Lung (tissue), 12 donors: ENCODE measurements around the gene ATF3. TPM values are rescaled to one million over a fixed set of nuclear protein-coding genes. Genes with fewer than 3 reads are reported as not detected.

Experiments
- ATAC-seq: fragments of 200-7000 bp; cut with Tn5 transposase; one replicate; pipeline ENCODE4 v1.9.1; 2020; ENCODE audit warnings: moderate number of reproducible peaks; ENCODE audit not compliant: insufficient read depth, low FRiP score
- DNase-seq, 3 donors: peaks; one replicate each; pipeline ENCODE4 v3.0.0-alpha.2; 2013 to 2017
- H3K27ac ChIP-seq, 2 donors: one replicate each; pipeline ENCODE4 v1.5.1; 2013; ENCODE audit warnings: mild to moderate bottlenecking in 2 of 2, moderate library complexity in 2 of 2, control low read depth in 1 of 2, inconsistent platforms in 1 of 2, low read depth in 1 of 2, low read length in 1 of 2
- H3K27me3 ChIP-seq, 3 donors: one replicate each; pipeline ENCODE4 v1.5.1; 2013; ENCODE audit warnings: low read length in 2 of 3; ENCODE audit not compliant: control insufficient read depth in 3 of 3, insufficient read depth in 3 of 3
- H3K36me3 ChIP-seq, 4 donors: one replicate each; pipeline ENCODE4 v1.5.1; 2013; ENCODE audit warnings: low read length in 4 of 4, mild to moderate bottlenecking in 1 of 4, moderate library complexity in 1 of 4; ENCODE audit not compliant: control insufficient read depth in 4 of 4, insufficient read depth in 4 of 4
- H3K4me1 ChIP-seq, 5 donors: one replicate each; pipeline ENCODE4 v1.5.1; 2013; ENCODE audit warnings: low read length in 5 of 5, mild to moderate bottlenecking in 2 of 5, moderate library complexity in 1 of 5; ENCODE audit not compliant: control insufficient read depth in 5 of 5, insufficient read depth in 5 of 5
- H3K4me3 ChIP-seq: one replicate; pipeline ENCODE4 v1.5.1; 2013; ENCODE audit warnings: mild to moderate bottlenecking, control low read depth, moderate library complexity
- H3K9ac ChIP-seq, 2 donors: one replicate each; pipeline ENCODE4 v1.5.1; 2013; ENCODE audit warnings: low read length in 2 of 2, control low read depth in 1 of 2; ENCODE audit not compliant: insufficient read depth in 1 of 2
- H3K9me3 ChIP-seq, 4 donors: one replicate each; pipeline ENCODE4 v1.5.1; 2013; ENCODE audit warnings: low read length in 3 of 4, mild to moderate bottlenecking in 1 of 4, moderate library complexity in 1 of 4; ENCODE audit not compliant: control insufficient read depth in 4 of 4, insufficient read depth in 3 of 4
- WGBS, 2 donors: extraction: QIAGEN DNeasy Blood & Tissue Kit; methylation state at CpG; one replicate each; pipeline ENCODE4 v1.1.7; 2013; 5-methylcytosine and 5-hydroxymethylcytosine counted together
- polyA plus RNA-seq, 2 donors: library from polyadenylated mRNA; stranded (reverse); fragments of 200-250 nt; gene quantifications; one replicate each; pipeline ENCODE4 v1.2.1, GENCODE V29; 2013
- total RNA-seq, 2 donors: library from RNA; depleted of rRNA in 1 of 2; stranded (reverse); fragments of >200 nt in 1 of 2; gene quantifications; one replicate each; pipeline ENCODE4 v1.2.1, GENCODE V29; 2014 to 2021
- TF ChIP-seq, protein P1 (sequence below): IDR thresholded peaks from 2 replicates; pipeline ENCODE4 v1.5.1; 2012; ENCODE audit warnings: mild to moderate bottlenecking; ENCODE audit errors: control extremely low read depth, extremely low read depth
- donor health status: control.
- donor health status: control.
- donor health status: Bipolar disorder and iron deficiency.
- donor health status: healthy.
- donor health status: DM: yes; HTN: yes; CAD: no.

Gene ATF3
- total and polyA plus RNA-seq, 4 donors = 15.9 to 44.1 (median 24.4) TPM

DNA sequence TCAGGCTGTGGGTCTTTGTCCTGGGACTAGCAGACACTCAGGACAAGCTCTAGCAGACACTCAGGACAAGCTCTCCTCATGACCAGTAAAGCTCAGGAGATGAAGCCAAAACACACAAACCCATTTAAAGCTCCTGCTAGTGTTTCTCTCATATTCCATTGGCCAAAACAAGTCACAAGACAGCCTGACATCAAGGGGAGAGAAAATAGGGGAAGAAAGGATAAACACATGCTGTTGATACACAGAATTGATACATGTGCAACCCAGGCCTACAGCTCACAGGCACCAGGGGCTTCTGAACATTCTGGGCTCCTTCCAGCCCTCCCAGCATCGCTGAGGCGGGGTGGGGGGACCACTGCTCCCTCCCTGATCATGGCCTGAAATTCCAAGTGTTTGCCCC is 35.3 kb downstream of the ATF3 start:
- H3K9ac ChIP-seq = no peak overlapping the region
- H3K4me1 ChIP-seq = peaks cover 0 to 18% (median 0%) of the 10 kb centered on the region in 5 donors
- H3K27ac ChIP-seq = no peak overlapping the region
- no peak for ATAC-seq
- no peak for DNase-seq
- H3K9me3 ChIP-seq = peaks cover 0 to 6% (median 2%) of the 10 kb centered on the region in 4 donors
- H3K36me3 ChIP-seq = no peaks in the 10 kb centered on the region
- 91 to 97% methylated on average over 2 of the region's 2 CpGs for WGBS, 2 donors
- H3K27me3 ChIP-seq = peaks cover 0 to 2% (median 0%) of the 10 kb centered on the region in 3 donors
- TF ChIP-seq, protein P1, sequence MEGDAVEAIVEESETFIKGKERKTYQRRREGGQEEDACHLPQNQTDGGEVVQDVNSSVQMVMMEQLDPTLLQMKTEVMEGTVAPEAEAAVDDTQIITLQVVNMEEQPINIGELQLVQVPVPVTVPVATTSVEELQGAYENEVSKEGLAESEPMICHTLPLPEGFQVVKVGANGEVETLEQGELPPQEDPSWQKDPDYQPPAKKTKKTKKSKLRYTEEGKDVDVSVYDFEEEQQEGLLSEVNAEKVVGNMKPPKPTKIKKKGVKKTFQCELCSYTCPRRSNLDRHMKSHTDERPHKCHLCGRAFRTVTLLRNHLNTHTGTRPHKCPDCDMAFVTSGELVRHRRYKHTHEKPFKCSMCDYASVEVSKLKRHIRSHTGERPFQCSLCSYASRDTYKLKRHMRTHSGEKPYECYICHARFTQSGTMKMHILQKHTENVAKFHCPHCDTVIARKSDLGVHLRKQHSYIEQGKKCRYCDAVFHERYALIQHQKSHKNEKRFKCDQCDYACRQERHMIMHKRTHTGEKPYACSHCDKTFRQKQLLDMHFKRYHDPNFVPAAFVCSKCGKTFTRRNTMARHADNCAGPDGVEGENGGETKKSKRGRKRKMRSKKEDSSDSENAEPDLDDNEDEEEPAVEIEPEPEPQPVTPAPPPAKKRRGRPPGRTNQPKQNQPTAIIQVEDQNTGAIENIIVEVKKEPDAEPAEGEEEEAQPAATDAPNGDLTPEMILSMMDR = no peak
- H3K4me3 ChIP-seq = no peak overlapping the region

DNA sequence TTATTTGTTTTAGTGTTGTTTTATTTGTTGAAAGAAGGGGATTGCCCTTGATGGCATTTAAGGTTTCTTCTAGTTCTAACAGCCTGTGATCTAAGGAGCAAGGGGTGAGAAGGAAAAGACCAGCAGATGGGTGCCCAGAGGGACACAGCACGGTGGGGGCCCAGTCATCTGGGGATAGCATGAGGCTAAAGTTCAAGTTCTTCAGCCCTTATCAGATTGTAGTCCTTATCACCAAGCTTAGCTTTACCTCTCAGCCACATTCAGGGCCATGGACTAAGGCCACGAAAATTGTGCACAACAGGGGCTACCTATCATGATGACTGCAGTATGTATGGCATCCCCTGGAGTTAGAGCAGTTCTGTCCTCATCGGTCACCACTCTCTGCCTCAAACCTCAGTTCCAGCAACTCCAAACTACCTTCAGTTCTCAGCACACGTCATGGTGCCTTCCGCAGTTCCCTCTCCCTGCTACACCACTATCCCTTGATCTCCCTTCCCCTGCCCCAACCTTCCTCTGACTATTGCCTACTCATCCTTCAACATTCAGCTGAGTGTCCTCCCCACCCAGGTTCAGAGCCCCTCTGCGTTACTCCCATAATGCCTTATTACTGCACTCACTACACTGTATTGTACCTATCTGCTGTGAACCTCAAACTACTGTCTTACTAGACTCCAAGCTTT is 36.4 kb downstream of the ATF3 start:
- Histone ChIP-seq H3K4me3 (no peak overlapping the region), H3K27me3 (peaks cover 0 to 2% (median 0%) of the 10 kb centered on the region in 3 donors), H3K27ac (no peak overlapping the region), H3K4me1 (peaks cover 0 to 23% (median 0%) of the 10 kb centered on the region in 5 donors), H3K9me3 (peaks cover 0 to 6% (median 2%) of the 10 kb centered on the region in 4 donors), H3K36me3 (no peaks in the 10 kb centered on the region), H3K9ac (no peak overlapping the region)
- 89 to 93% methylated on average over 6 of the region's 6 CpGs for WGBS, 2 donors
- ATAC-seq (no peak), DNase-seq (no peak)
- TF ChIP-seq, protein P1 = no peak

DNA sequence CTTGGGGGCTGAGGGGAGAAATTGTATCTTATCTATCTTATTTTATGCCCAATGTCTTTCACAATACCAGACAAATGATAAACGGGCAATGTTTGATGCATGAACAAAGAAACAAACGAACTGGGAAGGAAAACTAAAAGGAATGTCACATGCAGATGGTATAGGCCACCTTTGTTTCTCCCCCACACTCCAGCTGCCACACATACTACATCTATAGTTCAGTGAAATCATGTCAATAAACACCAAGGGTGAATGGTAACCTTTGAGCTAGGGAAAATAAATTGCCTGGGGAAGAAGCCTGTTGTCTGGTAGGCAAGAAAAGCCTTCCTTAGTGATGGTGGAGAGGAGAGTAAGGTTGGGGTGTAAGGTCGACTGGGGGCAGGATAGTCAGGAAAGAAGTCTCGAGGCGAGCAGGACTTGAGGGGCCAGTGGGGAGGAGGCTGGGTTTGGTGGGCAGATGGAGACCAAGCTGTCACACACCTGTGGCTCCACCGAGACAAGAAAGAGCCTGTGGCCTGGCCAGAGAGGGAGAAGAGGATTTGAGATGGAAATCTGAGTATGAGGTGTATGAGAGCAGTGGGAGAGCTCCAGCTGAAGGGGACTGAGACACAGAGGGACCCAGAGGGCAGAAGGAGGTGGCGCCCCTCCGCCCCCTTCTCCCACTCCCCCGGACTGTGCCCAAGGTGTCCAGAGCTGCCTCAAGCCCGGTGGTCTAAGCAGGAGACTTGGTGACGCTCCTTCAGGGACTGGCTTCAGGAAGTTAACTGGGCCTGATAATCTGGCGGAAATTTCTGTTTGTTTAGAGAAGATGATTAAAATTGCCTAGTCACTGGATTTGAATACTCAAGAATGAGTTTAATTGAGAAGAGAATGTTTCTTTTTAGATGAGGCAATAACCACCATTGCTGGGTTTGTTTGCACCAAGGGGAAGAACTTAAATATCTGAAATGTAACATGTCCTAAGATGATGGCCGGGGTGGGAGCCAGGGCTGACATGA is 37.3 kb downstream of the ATF3 start:
- Histone ChIP-seq H3K4me3 (no peak overlapping the region), H3K4me1 (peaks cover 0 to 23% (median 0%) of the 10 kb centered on the region in 5 donors), H3K9ac (no peak overlapping the region), H3K27me3 (peaks cover 0 to 2% (median 0%) of the 10 kb centered on the region in 3 donors), H3K36me3 (no peaks in the 10 kb centered on the region), H3K9me3 (peaks cover 0 to 3% (median 0%) of the 10 kb centered on the region in 4 donors), H3K27ac (no peak overlapping the region)
- 51 to 75% methylated on average over 13 of the region's 13 CpGs for WGBS, 2 donors
- no peak for ATAC-seq
- TF ChIP-seq, protein P1 = no peak
- DNase-seq = no peak
